PC-3 (cell line): ENCODE results near the gene COL4A1. TPM values are rescaled to one million over a fixed set of nuclear protein-coding genes. Genes with fewer than 3 reads are reported as not detected.

ENCODE experiments used
- ATAC-seq: fragments of 200-7000 bp; cut with Tn5 transposase; 2 replicates; pipeline ENCODE4 v1.9.1; 2020; ENCODE audit warnings: mild to moderate bottlenecking, moderate library complexity
- BruUV-seq: library from RNA; stranded (reverse); fragments of 400-500 nt; replicated peaks from 2 replicates; lab custom pipeline; 2021; lab: Mats Ljungman, UMichigan
- CTCF ChIA-PET: fragments of 300-600 bp; sonication (Branson Sonifier 250); formaldehyde crosslinking; loops from one replicate; lab custom pipeline; 2022; ENCODE audit warnings: antibody characterized with exemption; lab: Charles Lee
- POLR2A ChIA-PET: fragments of 300-600 bp; sonication (Branson Sonifier 250); formaldehyde crosslinking; loops from one replicate; lab custom pipeline; 2022; ENCODE audit warnings: antibody characterized with exemption; ENCODE audit not compliant: unreplicated experiment; lab: Charles Lee
- DNase-seq: peaks from one replicate; pipeline ENCODE4 v3.0.0-alpha.2; 2015
- H2AFZ ChIP-seq: fragments of 300-600 bp; sonication (generic); 2 replicates; pipeline ENCODE4 v1.6.0; 2016; ENCODE audit warnings: antibody characterized with exemption, low read length
- H3F3A ChIP-seq: fragments of 300-600 bp; sonication (generic); one replicate; pipeline ENCODE4 v1.6.0; 2017; ENCODE audit warnings: antibody characterized with exemption, low read length, control low read depth, mild to moderate bottlenecking; ENCODE audit not compliant: unreplicated experiment
- H3K27ac ChIP-seq: fragments of 300-600 bp; sonication (generic); 2 replicates; pipeline ENCODE4 v1.5.1; 2016; ENCODE audit warnings: mild to moderate bottlenecking, low read length
- H3K27me3 ChIP-seq: fragments of 300-600 bp; sonication (generic); 2 replicates; pipeline ENCODE4 v1.6.1; 2016; ENCODE audit warnings: low read length, mixed read lengths
- H3K36me3 ChIP-seq: fragments of 300-600 bp; sonication (generic); 2 replicates; pipeline ENCODE4 v1.6.1; 2016; ENCODE audit warnings: low read depth, mixed run types, low read length, mixed read lengths
- H3K4me1 ChIP-seq: fragments of 300-600 bp; sonication (generic); 2 replicates; pipeline ENCODE4 v1.5.1; 2016; ENCODE audit warnings: low read length; ENCODE audit not compliant: insufficient read depth
- H3K4me2 ChIP-seq: fragments of 300-600 bp; sonication (generic); 2 replicates; pipeline ENCODE4 v1.6.0; 2016; ENCODE audit warnings: low read length
- H3K4me3 ChIP-seq: fragments of 300-600 bp; sonication (generic); 2 replicates; pipeline ENCODE4 v1.5.1; 2016; ENCODE audit warnings: mild to moderate bottlenecking, low read length, mixed read lengths
- H3K79me2 ChIP-seq: fragments of 300-600 bp; sonication (generic); 2 replicates; pipeline ENCODE4 v1.6.1; 2017; ENCODE audit warnings: low read length, mixed read lengths
- H3K9ac ChIP-seq: fragments of 300-600 bp; sonication (generic); 2 replicates; pipeline ENCODE4 v1.6.0; 2016; ENCODE audit warnings: mild to moderate bottlenecking, low read length
- H3K9me2 ChIP-seq: fragments of 300-600 bp; sonication (generic); replicated peaks from 2 replicates; pipeline ENCODE4 v1.6.1; 2016; ENCODE audit warnings: mixed run types, low read length, mixed read lengths
- H3K9me3 ChIP-seq: fragments of 300-600 bp; sonication (generic); 2 replicates; pipeline ENCODE4 v1.6.1; 2016; ENCODE audit warnings: low read length, mixed read lengths
- H4K20me1 ChIP-seq: fragments of 300-600 bp; sonication (generic); 2 replicates; pipeline ENCODE4 v1.6.1; 2016; ENCODE audit warnings: low read length, mixed read lengths
- CTCF ChIP-seq: fragments of 300-600 bp; sonication (generic); conservative IDR thresholded peaks from 2 replicates; pipeline ENCODE4 v1.5.1; 2017; ENCODE audit warnings: antibody characterized with exemption, low read depth, mild to moderate bottlenecking, low read length
- EZH2 ChIP-seq: fragments of 300-600 bp; sonication (generic); IDR thresholded peaks from one replicate; pipeline ENCODE4 v1.6.1; 2017; ENCODE audit warnings: antibody characterized with exemption, mild to moderate bottlenecking, low read length; ENCODE audit not compliant: unreplicated experiment
- EZH2phosphoT487 ChIP-seq: fragments of 300-600 bp; sonication (generic); IDR thresholded peaks from 2 replicates; pipeline ENCODE4 v1.6.1; 2018; ENCODE audit warnings: mild to moderate bottlenecking, antibody characterized with exemption, low read length, borderline replicate concordance
- intact Hi-C: fragments of 100-400 bp; cut with micrococcal nuclease; formaldehyde crosslinking; loops from 2 replicates; pipeline ENCODE4 v1.9.0; 2023
- total RNA-seq: library from RNA; depleted of rRNA; stranded (reverse); fragments of >200 nt; gene quantifications from 2 replicates; pipeline ENCODE4 v1.2.3, GENCODE V29; 2014

Gene COL4A1
- total RNA-seq, 1 experiment from 2014 or later, result 48.7 TPM

GRCh38 chr13:110350509-110350908 is 43.6 kb upstream of the COL4A1 start:
- no peak overlapping the region for H3K9ac ChIP-seq
- no peak overlapping the region for H3K4me2 ChIP-seq
- TF ChIP-seq EZH2 (no peak), EZH2phosphoT487 (no peak), CTCF (no peak)
- H3K79me2 ChIP-seq, result peaks cover 48% of the 10 kb centered on the region
- H3K9me3 ChIP-seq, result no peaks in the 10 kb centered on the region
- H2AFZ ChIP-seq, result no peak overlapping the region
- peaks cover 4% of the 10 kb centered on the region for H3F3A ChIP-seq
- no peak overlapping the region for H3K4me3 ChIP-seq
- no peaks in the 10 kb centered on the region for H3K9me2 ChIP-seq
- POLR2A ChIA-PET, result interaction anchor here (0.6 kb wide), 1 partner anchor 266 kb away, joined by 4 read pairs; no protein-coding TSS in a partner anchor
- ATAC-seq (no peak), DNase-seq (no peak)
- H4K20me1 ChIP-seq, result no peaks in the 10 kb centered on the region
- BruUV-seq, result no TSS peak
- no peaks in the 10 kb centered on the region for H3K27me3 ChIP-seq
- CTCF ChIA-PET, result no interaction called here
- intact Hi-C loops, result no loop called here
- H3K27ac ChIP-seq, result no peak overlapping the region
- no peaks in the 10 kb centered on the region for H3K36me3 ChIP-seq
- peaks cover 52% of the 10 kb centered on the region for H3K4me1 ChIP-seq

- Histone ChIP-seq H2AFZ (no peak overlapping the region), H3K9me3 (no peaks in the 10 kb centered on the region), H3K4me2 (no peak overlapping the region), H3K9me2 (no peaks in the 10 kb centered on the region), H3K79me2 (peaks cover 52% of the 10 kb centered on the region), H4K20me1 (no peaks in the 10 kb centered on the region), H3K27ac (no peak overlapping the region), H3F3A (peaks cover 4% of the 10 kb centered on the region), H3K4me1 (peaks cover 57% of the 10 kb centered on the region), H3K27me3 (no peaks in the 10 kb centered on the region), H3K36me3 (no peaks in the 10 kb centered on the region), H3K9ac (no peak overlapping the region), H3K4me3 (no peak overlapping the region)
- intact Hi-C loops, result no loop called here
- CTCF ChIA-PET, result no interaction called here
- no peak for ATAC-seq
- no peak for TF ChIP-seq EZH2phosphoT487
- no peak for TF ChIP-seq EZH2
- TF ChIP-seq CTCF, result no peak
- no TSS peak for BruUV-seq
- POLR2A ChIA-PET, result no interaction called here
- no peak for DNase-seq
Measured at GRCh38 chr13:110350049-110350448, 43.1 kb upstream of the COL4A1 start.

GRCh38 chr13:110349239-110349638 is 42.3 kb upstream of the COL4A1 start:
- H3K4me3 ChIP-seq, result no peak overlapping the region
- no peak for TF ChIP-seq EZH2phosphoT487
- no peak for TF ChIP-seq CTCF
- no peak for TF ChIP-seq EZH2
- no TSS peak for BruUV-seq
- ATAC-seq, result no peak
- no peak overlapping the region for H3K4me2 ChIP-seq
- peaks cover 4% of the 10 kb centered on the region for H3F3A ChIP-seq
- DNase-seq, result no peak
- no peak overlapping the region for H3K27ac ChIP-seq
- H3K36me3 ChIP-seq, result no peaks in the 10 kb centered on the region
- no peaks in the 10 kb centered on the region for H3K27me3 ChIP-seq
- H3K9ac ChIP-seq, result no peak overlapping the region
- POLR2A ChIA-PET, result no interaction called here
- H2AFZ ChIP-seq, result no peak overlapping the region
- H3K9me2 ChIP-seq, result no peaks in the 10 kb centered on the region
- CTCF ChIA-PET, result no interaction called here
- peaks cover 60% of the 10 kb centered on the region for H3K79me2 ChIP-seq
- intact Hi-C loops, result no loop called here
- H3K4me1 ChIP-seq, result peaks cover 60% of the 10 kb centered on the region
- H3K9me3 ChIP-seq, result no peaks in the 10 kb centered on the region
- no peaks in the 10 kb centered on the region for H4K20me1 ChIP-seq
